ENCODE results near the gene GBA2.

GRCh38 chr9:35687306-35687705 is 61.7 kb downstream of the GBA2 start:
- TF ChIP-seq EZH2phosphoT487 (IDR thresholded peaks at IDR 0.05; ENCODE audit: insufficient read depth, low read depth) (no peak), EZH2 (IDR thresholded peaks at IDR 0.05; ENCODE audit: insufficient read depth, poor library complexity, severe bottlenecking) (no peak)

Data from GM23248 (cell line).